ENCODE data around the gene RPS6KL1. TPM values are rescaled to one million over a fixed set of nuclear protein-coding genes. Genes with fewer than 3 reads are reported as not detected.

RPS6KL1 gene
- total and polyA plus RNA-seq, 12 donors: 10.3 to 27.1 (median 21.9) TPM

- Histone ChIP-seq H3K27me3 (no peaks in the 10 kb centered on the region), H3K27ac (no peak overlapping the region), H3K4me1 (peaks cover 25 to 78% (median 75%) of the 10 kb centered on the region in 9 donors), H3K36me3 (no peaks in the 10 kb centered on the region), H3K9me3 (no peaks in the 10 kb centered on the region), H3K4me3 (no peak overlapping the region)
- DNase-seq (no peak), ATAC-seq (no peak)
- WGBS, 2 donors: 96 to 97% methylated on average over 8 of the region's 8 CpGs
- no peak for TF ChIP-seq CTCF (IDR thresholded peaks at IDR 0.05)
- intact Hi-C loops (cut with DNase I): loop anchor here in 1 of 10 donors (10.0 kb wide), 1 partner anchor 358 kb away; no protein-coding TSS in a partner anchor
Measured at GRCh38 chr14:74936731-74937130, 13.7 kb upstream of the RPS6KL1 start.

- WGBS, 2 donors: 94 to 96% methylated on average over 11 of the region's 11 CpGs
- no peak for ATAC-seq
- DNase-seq: no peak
- H3K9me3 ChIP-seq: no peaks in the 10 kb centered on the region
- H3K4me3 ChIP-seq: no peak overlapping the region
- no peak for TF ChIP-seq CTCF (IDR thresholded peaks at IDR 0.05)
- peaks cover 24 to 74% (median 69%) of the 10 kb centered on the region in 9 donors for H3K4me1 ChIP-seq
- H3K27ac ChIP-seq: no peak overlapping the region
- H3K36me3 ChIP-seq: no peaks in the 10 kb centered on the region
- no peaks in the 10 kb centered on the region for H3K27me3 ChIP-seq
- intact Hi-C loops (cut with DNase I): loop anchor here in 1 of 10 donors (10.0 kb wide), 1 partner anchor 359 kb away; no protein-coding TSS in a partner anchor
Measured at GRCh38 chr14:74936151-74936550, 13.1 kb upstream of the RPS6KL1 start.

- no peak overlapping the region for H3K4me3 ChIP-seq
- intact Hi-C loops (cut with DNase I): loop anchor here in 1 of 10 donors (10.0 kb wide), 1 partner anchor 359 kb away; no protein-coding TSS in a partner anchor
- peaks cover 19 to 67% (median 61%) of the 10 kb centered on the region in 9 donors for H3K4me1 ChIP-seq
- H3K27ac ChIP-seq: peak overlapping the region in 8 of 10 donors; percentile 23 to 80 (median 65)
- DNase-seq: no peak
- 55 to 74% methylated on average over 9 of the region's 9 CpGs for WGBS, 2 donors
- H3K36me3 ChIP-seq: no peaks in the 10 kb centered on the region
- H3K9me3 ChIP-seq: no peaks in the 10 kb centered on the region
- no peaks in the 10 kb centered on the region for H3K27me3 ChIP-seq
- TF ChIP-seq CTCF (IDR thresholded peaks at IDR 0.05): no peak
- peak in 3 of 8 donors; percentile 9 to 38 (median 20) for ATAC-seq
Measured at GRCh38 chr14:74935360-74935680, 12.3 kb upstream of the RPS6KL1 start.

- Histone ChIP-seq H3K9me3 (no peaks in the 10 kb centered on the region), H3K27me3 (no peaks in the 10 kb centered on the region), H3K36me3 (no peaks in the 10 kb centered on the region), H3K4me3 (no peak overlapping the region), H3K4me1 (peaks cover 14 to 61% (median 55%) of the 10 kb centered on the region in 9 donors), H3K27ac (peak overlapping the region in 8 of 10 donors; percentile 23 to 80 (median 65))
- DNase-seq (peak in 1 of 2 donors; percentile 52), ATAC-seq (peak; percentile 32 to 70 (median 58))
- no peak for TF ChIP-seq CTCF (IDR thresholded peaks at IDR 0.05)
- 61 to 62% methylated on average over 26 of the region's 26 CpGs for WGBS, 2 donors
- intact Hi-C loops (cut with DNase I): loop anchor here in 1 of 10 donors (10.0 kb wide), 1 partner anchor 360 kb away; no protein-coding TSS in a partner anchor
Measured at GRCh38 chr14:74934476-74935359, 11.7 kb upstream of the RPS6KL1 start.
